Peyer's patch (tissue), 4 donors: ENCODE data around the gene RPS23. TPM values are rescaled to one million over a fixed set of nuclear protein-coding genes. Genes with fewer than 3 reads are reported as not detected.

Source experiments
- DNase-seq, 3 donors: peaks; one replicate each; pipeline ENCODE4 v3.0.0-alpha.2; 2017 to 2019
- H3K27ac ChIP-seq, 4 donors: fragments of 200-600 bp; sonication (generic); one replicate each; pipeline ENCODE4 v1.5.1; 2016 to 2019
- H3K27me3 ChIP-seq, 2 donors: fragments of 200-600 bp; sonication (generic); one replicate each; pipeline ENCODE4 v1.5.1; 2019
- H3K36me3 ChIP-seq, 3 donors: fragments of 200-600 bp; sonication (generic); one replicate each; pipeline ENCODE4 v1.5.1; 2016 to 2019
- H3K4me1 ChIP-seq, 4 donors: fragments of 200-600 bp; sonication (generic); one replicate each; pipeline ENCODE4 v1.5.1; 2016 to 2019
- H3K4me3 ChIP-seq, 4 donors: fragments of 200-600 bp; sonication (generic); 1 replicate in 3 of 4; 2 replicates in 1 of 4; pipeline ENCODE4 v1.5.1; 2016 to 2019; ENCODE audit warnings: mild to moderate bottlenecking in 1 of 4
- H3K9me3 ChIP-seq, 4 donors: fragments of 200-600 bp; sonication (generic); one replicate each; pipeline ENCODE4 v1.5.1; 2016 to 2019; ENCODE audit warnings: mild to moderate bottlenecking in 1 of 4
- CTCF ChIP-seq, 6 experiments: fragments of 450-650 bp in 4 of 6; fragments of 200-600 bp in 2 of 6; sonication (generic) in 1 of 6; IDR thresholded peaks; one replicate each; pipeline ENCODE4 v1.5.1; 2017 to 2019; ENCODE audit warnings: antibody characterized with exemption in 6 of 6, mild to moderate bottlenecking in 3 of 6, moderate library complexity in 1 of 6
- POLR2A ChIP-seq, 2 donors: fragments of 450-650 bp; IDR thresholded peaks; one replicate each; pipeline ENCODE4 v1.5.1; 2017; ENCODE audit warnings: antibody characterized with exemption in 2 of 2, mild to moderate bottlenecking in 2 of 2, moderate library complexity in 2 of 2
- total RNA-seq, 4 donors: library from RNA; depleted of rRNA; stranded (reverse); fragments of >200 nt; gene quantifications; one replicate each; pipeline ENCODE4 v1.1.0, GENCODE V29; 2016

Gene RPS23
- total RNA-seq, 4 donors from 2014 or later: 1,011 to 2,656 (median 1,224) TPM

- Histone ChIP-seq H3K4me1 (no peaks in the 10 kb centered on the region), H3K36me3 (no peaks in the 10 kb centered on the region), H3K27me3 (no peaks in the 10 kb centered on the region), H3K27ac (no peak overlapping the region), H3K9me3 (no peaks in the 10 kb centered on the region), H3K4me3 (no peak overlapping the region)
- no peak for TF ChIP-seq CTCF (IDR thresholded peaks at IDR 0.05)
- no peak for TF ChIP-seq POLR2A (IDR thresholded peaks at IDR 0.05)
- no peak for DNase-seq
Measured at GRCh38 chr5:82319192-82319591, 41.0 kb upstream of the RPS23 start.

GRCh38 chr5:82314964-82315758, 37.0 kb upstream of the RPS23 start:
- H3K27ac ChIP-seq: no peak overlapping the region
- H3K36me3 ChIP-seq: no peaks in the 10 kb centered on the region
- no peaks in the 10 kb centered on the region for H3K9me3 ChIP-seq
- H3K27me3 ChIP-seq: no peaks in the 10 kb centered on the region
- H3K4me1 ChIP-seq: peaks cover 0 to 4% (median 0%) of the 10 kb centered on the region in 4 donors
- TF ChIP-seq POLR2A (IDR thresholded peaks at IDR 0.05): no peak
- no peak for TF ChIP-seq CTCF (IDR thresholded peaks at IDR 0.05)
- no peak overlapping the region for H3K4me3 ChIP-seq
- DNase-seq: no peak

DNA sequence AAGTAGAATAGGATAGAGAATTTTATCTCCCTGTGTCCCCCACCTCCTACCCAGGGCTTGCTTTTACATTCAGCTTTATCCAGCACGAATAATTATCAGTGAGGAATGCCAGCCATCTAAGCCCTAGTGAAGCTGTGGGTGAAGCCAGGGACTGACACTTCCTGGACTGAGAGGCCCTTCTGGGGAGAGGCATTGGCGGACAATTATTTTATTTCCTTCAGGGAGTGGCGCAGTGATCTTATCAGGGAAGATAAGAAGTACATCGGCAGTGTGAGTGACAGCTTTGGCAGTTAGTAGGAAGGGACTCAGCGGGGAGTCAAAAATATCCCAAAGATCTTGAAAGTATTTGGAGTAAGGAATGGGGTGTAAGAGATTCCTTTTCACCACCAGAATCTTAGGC, 34.9 kb upstream of the RPS23 start:
- TF ChIP-seq POLR2A (IDR thresholded peaks at IDR 0.05) (no peak), CTCF (IDR thresholded peaks at IDR 0.05) (no peak)
- Histone ChIP-seq H3K9me3 (no peaks in the 10 kb centered on the region), H3K27ac (peak overlapping the region in 1 of 4 donors; percentile 3), H3K4me1 (peaks cover 0 to 4% (median 0%) of the 10 kb centered on the region in 4 donors), H3K4me3 (no peak overlapping the region), H3K27me3 (no peaks in the 10 kb centered on the region), H3K36me3 (no peaks in the 10 kb centered on the region)
- peak in 1 of 3 donors; percentile 61 for DNase-seq

DNA sequence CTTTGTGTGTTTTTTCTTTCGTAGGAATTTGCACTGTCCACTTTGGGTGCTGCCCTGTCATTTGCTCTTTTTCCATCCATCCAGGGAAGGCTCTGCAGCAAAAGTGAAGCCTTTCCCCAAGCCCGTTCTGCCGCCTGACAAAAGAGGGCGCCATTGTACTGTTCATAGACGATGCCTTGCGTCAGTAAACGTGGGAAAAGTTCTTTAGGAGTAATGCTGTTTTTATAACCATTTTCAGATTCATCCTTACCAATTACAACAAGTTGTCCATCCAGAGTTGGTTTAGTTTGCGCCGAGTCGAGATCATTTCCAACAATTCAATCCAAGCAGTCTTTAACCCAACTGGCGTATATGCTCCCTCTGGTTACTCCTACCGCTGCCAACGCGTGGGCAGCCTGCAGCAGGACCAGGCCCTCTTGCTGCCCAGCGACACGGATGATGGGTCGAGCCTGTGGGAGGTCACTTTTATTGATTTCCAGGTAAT, 34.3 kb upstream of the RPS23 start:
- Histone ChIP-seq H3K27me3 (no peaks in the 10 kb centered on the region), H3K27ac (peak overlapping the region in 1 of 4 donors; percentile 3), H3K4me3 (no peak overlapping the region), H3K36me3 (no peaks in the 10 kb centered on the region), H3K4me1 (peaks cover 0 to 4% (median 0%) of the 10 kb centered on the region in 4 donors), H3K9me3 (no peaks in the 10 kb centered on the region)
- DNase-seq: peak in 2 of 3 donors; percentile 58 to 77
- TF ChIP-seq POLR2A (IDR thresholded peaks at IDR 0.05): no peak
- TF ChIP-seq CTCF (IDR thresholded peaks at IDR 0.05): peak in 4 of 6 experiments; percentile 43 to 82 (median 70)

DNA sequence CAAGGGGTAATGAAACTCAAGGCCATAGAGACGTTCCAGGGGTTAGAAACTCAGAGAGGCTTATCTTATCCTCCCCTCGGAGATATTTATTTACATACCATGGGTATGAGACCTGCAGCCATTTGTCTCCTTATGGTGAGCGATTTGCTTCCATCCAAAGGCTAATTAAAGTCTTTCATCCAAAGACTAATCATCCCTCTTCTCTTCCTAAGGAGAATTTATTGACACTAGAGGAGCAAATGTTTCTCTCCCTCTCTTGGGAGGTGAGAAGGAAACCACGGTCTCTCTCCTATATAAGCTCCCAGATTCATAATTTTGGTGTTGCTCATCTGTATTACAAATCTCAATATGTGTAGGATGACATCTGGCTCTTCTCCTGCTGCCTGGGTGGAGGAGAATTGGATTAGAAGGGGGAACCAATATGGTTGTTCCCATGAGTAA, 31.0 kb upstream of the RPS23 start:
- no peak overlapping the region for H3K4me3 ChIP-seq
- DNase-seq: no peak

More for the DNA sequence above, 31.0 kb upstream of the RPS23 start:
- Histone ChIP-seq H3K27ac (no peak overlapping the region), H3K27me3 (no peaks in the 10 kb centered on the region), H3K9me3 (no peaks in the 10 kb centered on the region), H3K36me3 (no peaks in the 10 kb centered on the region), H3K4me1 (peaks cover 0 to 4% (median 0%) of the 10 kb centered on the region in 4 donors)
- TF ChIP-seq POLR2A (IDR thresholded peaks at IDR 0.05): no peak
- TF ChIP-seq CTCF (IDR thresholded peaks at IDR 0.05): no peak
